Naive B cell (primary cell): ENCODE measurements around the gene TCFL5. TPM values are rescaled to one million over a fixed set of nuclear protein-coding genes. Genes with fewer than 3 reads are reported as not detected.
"Not testable (repeated sequence)": the region's sequence is repeated elsewhere in the genome, so short reads cannot be mapped to it uniquely, and the experiment has no call there.

Experiments
- ATAC-seq, 2 donors: fragments of 150-1000 bp; cut with Tn5 transposase; 2 replicates each; pipeline ENCODE4 v1.10.0; 2021; ENCODE audit warnings: low read depth in 2 of 2, mild to moderate bottlenecking in 2 of 2, moderate library complexity in 2 of 2
- DNase-seq: peaks from one replicate; pipeline ENCODE4 v3.0.0; 2022
- H3K27ac Mint-ChIP-seq, 6 donors: one replicate each; pipeline ENCODE4 v1.8.0; 2020 to 2022; ENCODE audit warnings: mild to moderate bottlenecking in 6 of 6, mixed read lengths in 6 of 6, moderate library complexity in 5 of 6, inconsistent platforms in 2 of 6
- H3K27me3 Mint-ChIP-seq, 3 donors: one replicate each; pipeline ENCODE4 v1.8.0; 2021 to 2022; ENCODE audit warnings: mixed read lengths in 3 of 3, mild to moderate bottlenecking in 1 of 3
- H3K36me3 Mint-ChIP-seq, 2 donors: one replicate each; pipeline ENCODE4 v1.8.0; 2020 to 2022; ENCODE audit warnings: mixed read lengths in 2 of 2, inconsistent platforms in 1 of 2, mild to moderate bottlenecking in 1 of 2
- H3K4me1 Mint-ChIP-seq, 3 donors: one replicate each; pipeline ENCODE4 v1.8.0; 2020 to 2022; ENCODE audit warnings: mixed read lengths in 3 of 3, inconsistent platforms in 1 of 3, mild to moderate bottlenecking in 1 of 3, moderate library complexity in 1 of 3
- H3K4me3 Mint-ChIP-seq, 8 donors: one replicate each; pipeline ENCODE4 v1.8.0; 2020 to 2022; ENCODE audit warnings: mild to moderate bottlenecking in 8 of 8, mixed read lengths in 8 of 8, moderate library complexity in 8 of 8, inconsistent platforms in 2 of 8
- H3K9me3 Mint-ChIP-seq, 7 donors: one replicate each; pipeline ENCODE4 v1.8.0; 2020 to 2022; ENCODE audit warnings: mixed read lengths in 7 of 7, mild to moderate bottlenecking in 5 of 7, inconsistent platforms in 2 of 7, moderate library complexity in 1 of 7
- polyA plus RNA-seq, 6 donors: library from polyadenylated mRNA; unstranded; fragments of 300-500 nt; fragmentation: Illumina TruSeq; gene quantifications; one replicate each; pipeline ENCODE4 v1.2.3, GENCODE V29; 2021; ENCODE audit warnings: low read depth in 6 of 6

The TCFL5 gene
- polyA plus RNA-seq, 6 donors from 2014 or later: 0.51 to 2.0 (median 1.2) TPM

- no peak for DNase-seq
- H3K4me3 Mint-ChIP-seq: no peak overlapping the region
- H3K27ac Mint-ChIP-seq: peak overlapping the region in 2 of 6 donors; percentile 34 to 88
- H3K36me3 Mint-ChIP-seq: peaks cover 0 to 9% of the 10 kb centered on the region in 2 donors
- no peaks in the 10 kb centered on the region for H3K27me3 Mint-ChIP-seq
- no peak for ATAC-seq
- H3K9me3 Mint-ChIP-seq: no peaks in the 10 kb centered on the region
- H3K4me1 Mint-ChIP-seq: peaks cover under 1 to 4% (median 4%) of the 10 kb centered on the region in 3 donors
These were observed 19.5 kb upstream of the TCFL5 start for GRCh38 chr20:62880935-62881661.

- ATAC-seq (no peak), DNase-seq (no peak)
- H3K27me3 Mint-ChIP-seq: no peaks in the 10 kb centered on the region
- no peak overlapping the region for H3K27ac Mint-ChIP-seq
- no peak overlapping the region for H3K4me3 Mint-ChIP-seq
- H3K36me3 Mint-ChIP-seq: peaks cover 0 to 9% of the 10 kb centered on the region in 2 donors
- H3K4me1 Mint-ChIP-seq: peaks cover 6 to 11% (median 8%) of the 10 kb centered on the region in 3 donors
- H3K9me3 Mint-ChIP-seq: no peaks in the 10 kb centered on the region
These were observed 18.7 kb upstream of the TCFL5 start for GRCh38 chr20:62880147-62880934.

- peaks cover 9 to 14% (median 10%) of the 10 kb centered on the region in 3 donors for H3K4me1 Mint-ChIP-seq
- no peaks in the 10 kb centered on the region for H3K9me3 Mint-ChIP-seq
- DNase-seq: no peak
- H3K27ac Mint-ChIP-seq: no peak overlapping the region
- peaks cover 0 to 9% of the 10 kb centered on the region in 2 donors for H3K36me3 Mint-ChIP-seq
- ATAC-seq: no peak
- H3K4me3 Mint-ChIP-seq: no peak overlapping the region
- H3K27me3 Mint-ChIP-seq: peaks cover 0 to 1% (median 0%) of the 10 kb centered on the region in 3 donors
These were observed 17.9 kb upstream of the TCFL5 start for GRCh38 chr20:62879275-62880146.

GRCh38 chr20:62878244-62879038, 16.8 kb upstream of the TCFL5 start:
- Mint-ChIP-seq H3K9me3 (no peaks in the 10 kb centered on the region), H3K4me3 (no peak overlapping the region), H3K4me1 (peaks cover 10 to 19% (median 13%) of the 10 kb centered on the region in 3 donors), H3K36me3 (peaks cover 0 to 9% of the 10 kb centered on the region in 2 donors), H3K27ac (no peak overlapping the region), H3K27me3 (peaks cover 0 to 7% (median 3%) of the 10 kb centered on the region in 3 donors)
- DNase-seq: no peak
- no peak for ATAC-seq

- H3K4me3 Mint-ChIP-seq: no peak overlapping the region
- peaks cover 0 to 9% of the 10 kb centered on the region in 2 donors for H3K36me3 Mint-ChIP-seq
- H3K27ac Mint-ChIP-seq: peak overlapping the region in 1 of 6 donors; percentile 3
- peak in 1 of 2 donors; percentile 11 for ATAC-seq
- H3K27me3 Mint-ChIP-seq: peaks cover 5 to 19% (median 7%) of the 10 kb centered on the region in 3 donors
- H3K9me3 Mint-ChIP-seq: no peaks in the 10 kb centered on the region
- peaks cover 10 to 22% (median 16%) of the 10 kb centered on the region in 3 donors for H3K4me1 Mint-ChIP-seq
- no peak for DNase-seq
These were observed 15.5 kb upstream of the TCFL5 start for GRCh38 chr20:62876902-62877816.

GRCh38 chr20:62876501-62876901, 14.9 kb upstream of the TCFL5 start:
- Mint-ChIP-seq H3K36me3 (peaks cover 0 to 4% of the 10 kb centered on the region in 2 donors), H3K27me3 (peaks cover 5 to 20% (median 7%) of the 10 kb centered on the region in 3 donors), H3K9me3 (no peaks in the 10 kb centered on the region), H3K4me3 (no peak overlapping the region), H3K27ac (peak overlapping the region in 1 of 6 donors; percentile 62), H3K4me1 (peaks cover 10 to 22% (median 14%) of the 10 kb centered on the region in 3 donors)
- ATAC-seq (no peak), DNase-seq (no peak)

- H3K36me3 Mint-ChIP-seq: no peaks in the 10 kb centered on the region
- ATAC-seq: no peak
- peak overlapping the region in 3 of 8 donors; percentile 23 to 51 (median 43) for H3K4me3 Mint-ChIP-seq
- H3K27ac Mint-ChIP-seq: peak overlapping the region in 2 of 6 donors; percentile 53 to 62
- H3K9me3 Mint-ChIP-seq: no peaks in the 10 kb centered on the region
- H3K27me3 Mint-ChIP-seq: peaks cover 5 to 23% (median 11%) of the 10 kb centered on the region in 3 donors
- peaks cover 10 to 22% (median 12%) of the 10 kb centered on the region in 3 donors for H3K4me1 Mint-ChIP-seq
- DNase-seq: no peak
These were observed 14.1 kb upstream of the TCFL5 start for GRCh38 chr20:62875419-62876361.

- H3K27ac Mint-ChIP-seq: peak overlapping the region in 2 of 6 donors; percentile 48 to 72
- ATAC-seq: no peak
- H3K4me3 Mint-ChIP-seq: no peak overlapping the region
- no peaks in the 10 kb centered on the region for H3K36me3 Mint-ChIP-seq
- H3K27me3 Mint-ChIP-seq: peaks cover 5 to 25% (median 13%) of the 10 kb centered on the region in 3 donors
- no peaks in the 10 kb centered on the region for H3K9me3 Mint-ChIP-seq
- DNase-seq: no peak
- peaks cover 10 to 22% (median 12%) of the 10 kb centered on the region in 3 donors for H3K4me1 Mint-ChIP-seq
These were observed 13.3 kb upstream of the TCFL5 start for GRCh38 chr20:62874964-62875344.

- not testable (repeated sequence) for DNase-seq, H3K36me3 Mint-ChIP-seq, H3K9me3 Mint-ChIP-seq, ATAC-seq
- Mint-ChIP-seq H3K27ac (peak overlapping the region in 3 of 6 donors; percentile 48 to 63 (median 55)), H3K4me3 (peak overlapping the region in 2 of 8 donors; percentile 10 to 56), H3K27me3 (peaks cover 5 to 25% (median 13%) of the 10 kb centered on the region in 3 donors), H3K4me1 (peaks cover 10 to 22% (median 12%) of the 10 kb centered on the region in 3 donors)
These were observed 12.0 kb upstream of the TCFL5 start for GRCh38 chr20:62873681-62874031.

- DNase-seq (no peak), ATAC-seq (no peak)
- Mint-ChIP-seq H3K36me3 (no peaks in the 10 kb centered on the region), H3K4me3 (peak overlapping the region in 1 of 8 donors; percentile 56), H3K27me3 (peaks cover 5 to 25% (median 13%) of the 10 kb centered on the region in 3 donors), H3K4me1 (peaks cover 10 to 22% (median 12%) of the 10 kb centered on the region in 3 donors), H3K27ac (peak overlapping the region in 2 of 6 donors; percentile 55 to 63), H3K9me3 (no peaks in the 10 kb centered on the region)
These were observed 11.7 kb upstream of the TCFL5 start for GRCh38 chr20:62873280-62873679.

GRCh38 chr20:62872862-62873261, 11.2 kb upstream of the TCFL5 start:
- Mint-ChIP-seq H3K36me3 (no peaks in the 10 kb centered on the region), H3K9me3 (no peaks in the 10 kb centered on the region), H3K4me1 (peaks cover 10 to 22% (median 12%) of the 10 kb centered on the region in 3 donors), H3K27ac (peak overlapping the region in 1 of 6 donors; percentile 14), H3K4me3 (no peak overlapping the region), H3K27me3 (peaks cover 5 to 25% (median 13%) of the 10 kb centered on the region in 3 donors)
- DNase-seq (no peak), ATAC-seq (no peak)
